Glomerular endothelial cell (primary cell): ENCODE measurements around the gene RIPPLY1. TPM values are rescaled to one million over a fixed set of nuclear protein-coding genes. Genes with fewer than 3 reads are reported as not detected.
"Not testable (repeated sequence)": the region's sequence is repeated elsewhere in the genome, so short reads cannot be mapped to it uniquely, and the experiment has no call there.

Experiments used
- DNase-seq: peaks from one replicate; pipeline ENCODE4 v3.0.0-alpha.2; 2011; ENCODE audit warnings: low read depth, low spot score; ENCODE audit errors: extremely low read depth
- total RNA-seq: library from RNA; depleted of rRNA; stranded (reverse); fragments of >200 nt; gene quantifications from 2 replicates; pipeline ENCODE4 v1.2.3, GENCODE V29; 2015

RIPPLY1 gene
- total RNA-seq, 1 donor from 2014 or later, result not detected

DNA sequence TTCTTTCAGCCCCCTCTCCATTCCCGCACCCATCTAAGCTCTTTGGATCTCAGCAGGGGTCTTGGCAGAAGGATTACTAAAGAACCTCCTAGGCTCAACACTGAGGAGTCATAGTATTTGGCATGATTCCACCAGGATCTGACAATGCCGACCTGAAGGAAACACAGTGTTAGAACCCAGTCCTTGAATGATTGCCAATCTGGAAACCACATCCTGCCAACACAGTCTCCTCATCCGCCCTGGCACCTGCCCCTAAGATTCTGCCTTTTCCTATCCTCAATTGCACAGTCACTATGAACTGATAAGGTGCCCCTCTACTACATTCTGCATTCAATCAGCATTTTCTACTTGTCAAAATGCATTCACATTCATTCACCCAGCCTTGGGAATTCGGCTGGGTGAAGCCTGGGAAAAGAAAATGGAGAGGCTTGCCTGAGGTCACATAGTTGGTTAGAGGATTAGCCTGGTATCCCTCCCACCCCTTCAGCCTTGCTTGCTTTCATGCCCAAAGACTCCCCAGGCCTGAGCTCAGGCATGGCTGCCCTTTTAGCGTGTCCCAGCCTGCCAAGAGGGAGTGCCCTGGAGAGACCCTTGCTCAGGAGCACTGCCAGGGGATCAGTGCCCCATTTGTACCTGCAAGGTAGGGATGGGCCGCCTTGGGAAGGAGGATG is 14.8 kb upstream of the RIPPLY1 start:
- DNase-seq, result peak; percentile 69

DNA sequence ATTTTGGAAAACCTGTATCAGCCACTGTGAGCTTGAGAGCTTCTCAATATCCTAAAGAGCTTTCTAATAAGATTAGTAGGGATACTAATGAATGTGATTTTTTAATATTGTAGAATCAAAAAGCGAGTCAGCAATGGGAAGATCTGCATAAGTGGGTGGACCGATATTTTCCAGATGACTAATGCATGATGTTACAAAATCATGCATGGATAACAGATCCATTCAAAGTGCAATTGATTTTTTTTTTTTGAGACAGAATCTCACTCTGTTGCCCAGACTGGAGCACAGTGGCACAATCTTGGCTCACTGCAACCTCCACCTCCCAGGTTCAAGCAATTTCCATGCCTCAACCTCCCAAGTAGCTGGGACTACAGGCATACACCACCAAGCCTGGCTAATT is 9.7 kb upstream of the RIPPLY1 start:
- no peak for DNase-seq

DNA sequence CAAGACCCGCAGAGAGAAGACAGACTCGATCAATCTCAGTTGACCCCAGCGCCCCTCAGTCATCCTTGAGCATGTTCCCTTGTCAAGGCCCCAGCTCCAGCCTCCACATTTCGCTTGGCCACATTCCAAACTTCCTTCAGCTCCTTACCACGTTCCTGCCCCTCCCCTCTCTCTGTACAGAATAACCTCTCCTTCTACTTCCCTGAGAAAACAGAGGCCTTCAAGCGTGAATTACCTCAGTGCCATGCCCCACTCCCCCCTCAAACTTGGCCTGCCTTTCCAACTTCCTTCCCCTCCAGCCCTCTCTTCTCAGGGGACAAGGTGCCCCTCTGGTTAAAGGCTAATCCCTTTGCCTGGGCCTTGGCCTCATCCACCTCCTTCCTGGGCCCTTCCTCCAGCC is 3.2 kb upstream of the RIPPLY1 start:
- no peak for DNase-seq

DNA sequence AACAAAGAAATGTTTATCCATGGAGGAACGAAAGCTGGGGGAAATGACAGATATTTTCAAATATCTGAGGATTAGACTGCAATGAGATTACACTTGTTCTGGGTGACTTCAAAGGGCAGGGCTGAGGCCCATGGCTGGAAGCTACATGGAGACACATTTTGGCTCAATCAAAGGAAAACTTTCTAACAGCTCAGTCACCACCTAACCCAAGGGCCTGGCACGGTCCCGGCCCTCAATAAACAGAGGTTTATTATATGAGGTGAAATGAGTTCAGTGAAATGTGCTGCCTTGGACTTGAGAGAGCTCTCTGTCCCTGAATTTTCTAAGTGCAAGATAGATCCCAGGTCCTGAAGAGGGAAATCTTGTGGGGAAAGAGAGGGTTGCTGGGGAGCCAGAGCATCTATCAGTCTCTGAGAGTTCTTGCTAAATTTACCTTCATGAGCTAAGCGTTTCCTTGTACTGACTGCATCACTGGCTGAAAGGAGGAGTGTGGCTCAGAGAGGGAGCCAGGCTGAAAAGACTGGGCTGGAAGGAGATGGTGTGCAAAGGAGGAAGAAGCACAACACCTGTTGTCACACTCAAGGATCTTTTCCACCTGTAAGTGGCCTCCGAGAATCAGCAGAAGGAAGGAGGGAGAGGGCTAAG is 2.0 kb upstream of the RIPPLY1 start:
- no peak for DNase-seq

DNA sequence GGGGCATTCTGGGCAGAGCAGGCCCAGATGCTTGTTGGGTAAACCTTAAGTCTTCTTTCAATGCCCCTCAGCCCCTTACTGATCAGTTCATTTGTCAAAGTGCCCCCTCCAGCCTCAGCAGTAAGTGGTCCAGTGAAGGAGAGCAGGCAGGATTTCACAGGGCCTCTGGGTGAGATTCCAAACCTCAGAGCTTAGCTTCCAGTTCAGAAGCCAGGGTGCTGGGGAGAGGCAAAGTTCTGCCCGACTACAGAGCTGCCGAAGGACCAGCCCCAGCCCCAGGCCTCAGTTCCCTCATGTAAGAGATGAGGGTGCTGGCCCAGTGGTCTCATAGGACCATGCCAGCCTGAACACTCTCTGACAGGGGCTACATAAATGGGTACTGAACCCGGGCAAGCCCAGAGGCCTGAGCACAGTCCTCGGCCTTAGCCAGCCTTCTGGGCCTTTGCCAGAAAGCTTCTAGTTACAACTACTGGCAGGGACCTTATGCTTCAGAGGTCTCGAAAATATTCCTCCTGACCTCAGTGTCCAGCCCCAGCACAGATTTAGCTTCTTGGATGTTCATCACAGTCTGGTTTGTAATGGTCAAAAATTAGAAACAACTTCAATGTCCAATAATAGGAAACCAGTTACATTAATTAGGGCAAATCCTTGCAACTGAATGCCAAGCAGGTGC is 851 bp upstream of the RIPPLY1 start:
- DNase-seq, result no peak

DNA sequence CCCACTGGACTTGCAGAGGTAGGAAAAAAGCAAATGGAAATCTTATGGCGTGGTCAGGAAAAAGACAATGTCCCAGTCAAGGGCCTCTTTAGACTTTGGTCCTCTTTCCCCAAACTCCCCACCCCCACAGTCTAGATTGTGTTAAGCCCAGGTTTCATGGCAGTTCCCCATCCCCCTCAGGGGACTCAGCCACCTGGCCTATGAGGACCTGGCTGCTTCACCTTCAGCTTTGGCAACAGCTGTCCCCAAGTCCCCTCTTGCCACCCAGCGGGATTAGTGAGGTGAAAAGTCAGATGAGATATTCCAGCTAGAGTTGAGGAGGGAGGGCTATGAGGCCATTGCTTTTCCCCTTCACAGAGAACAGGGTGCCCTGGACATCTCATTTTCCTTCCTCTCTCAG is 457 bp downstream of the RIPPLY1 start:
- no peak for DNase-seq

DNA sequence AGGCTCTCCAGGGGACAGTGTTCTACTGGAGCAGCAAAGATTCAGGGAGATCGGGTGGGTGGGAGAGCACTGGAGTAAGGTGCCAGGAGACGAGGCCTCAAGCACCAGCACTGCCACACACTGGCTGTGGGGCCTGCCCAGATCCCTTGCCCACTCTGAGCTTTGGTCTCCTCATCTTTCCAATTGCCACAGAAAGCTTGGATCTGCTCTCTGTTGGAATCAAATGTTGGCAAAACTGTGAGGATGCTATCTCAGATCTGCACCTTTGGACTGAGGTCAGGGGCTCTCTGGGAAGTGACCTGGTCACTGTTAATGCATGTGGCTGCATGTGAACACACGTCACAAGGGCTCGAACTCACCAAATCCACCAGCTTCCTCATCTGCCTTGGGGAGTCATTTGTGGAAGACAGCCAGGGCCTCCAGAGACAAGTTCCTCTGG is 1.3 kb downstream of the RIPPLY1 start:
- no peak for DNase-seq

DNA sequence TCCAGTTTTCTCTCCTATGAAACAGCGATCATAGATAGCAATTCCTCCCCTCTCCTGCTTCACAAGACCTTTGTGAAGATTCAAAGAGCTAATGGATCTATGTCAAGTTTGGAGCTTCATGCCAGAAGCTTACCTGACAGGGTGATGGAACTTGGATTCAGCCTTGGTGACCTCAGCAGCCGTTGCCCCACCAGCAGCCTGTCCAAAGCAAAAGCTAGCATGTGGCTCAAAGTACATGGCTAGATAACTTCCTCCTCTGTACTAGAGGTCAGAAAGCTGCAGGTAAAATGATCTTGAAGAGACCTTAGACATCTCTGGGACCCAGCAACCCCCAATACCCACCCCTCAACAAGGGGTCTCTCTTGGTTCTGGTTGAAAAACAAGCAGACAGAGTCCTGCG is 1.8 kb downstream of the RIPPLY1 start:
- DNase-seq, result no peak

DNA sequence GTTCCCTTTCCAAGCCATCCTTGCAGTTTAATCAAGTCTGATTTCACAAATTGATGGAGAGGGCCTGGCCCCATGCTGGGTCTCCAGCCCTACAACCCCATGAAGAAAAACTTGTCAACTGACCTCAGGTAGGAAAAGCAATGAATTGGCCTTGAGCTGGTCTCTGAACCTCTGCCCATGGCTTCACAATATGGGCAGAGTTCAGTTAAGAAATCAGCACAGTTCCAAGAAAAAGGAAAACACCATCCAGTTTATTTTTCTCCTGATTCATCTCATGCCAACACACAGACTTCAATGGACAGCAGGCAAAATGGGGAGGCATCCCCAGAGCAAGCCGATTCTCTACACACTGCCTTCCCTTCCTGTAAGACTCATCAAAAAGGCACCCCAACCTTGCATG is 3.3 kb downstream of the RIPPLY1 start:
- no peak for DNase-seq

DNA sequence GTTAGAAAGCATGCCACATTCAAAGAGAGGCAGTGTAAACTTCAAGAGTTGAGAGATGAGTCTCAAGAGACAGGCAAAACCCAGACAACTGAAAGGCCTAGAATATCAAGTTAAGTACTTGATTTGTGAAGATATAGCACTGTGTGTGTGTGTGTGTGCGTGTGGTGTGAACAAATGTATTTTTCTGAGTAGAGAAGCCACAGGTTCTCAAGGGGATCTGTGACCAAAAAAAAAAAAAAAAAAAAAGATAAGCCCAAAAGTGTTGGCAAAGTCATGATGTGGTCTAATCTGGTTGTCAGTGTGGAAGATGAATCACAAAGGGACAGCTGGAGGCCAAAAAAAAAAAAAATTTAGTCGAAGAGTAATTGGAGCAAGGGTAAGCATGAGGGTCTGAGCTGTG is 3.9 kb downstream of the RIPPLY1 start:
- DNase-seq, result no peak

DNA sequence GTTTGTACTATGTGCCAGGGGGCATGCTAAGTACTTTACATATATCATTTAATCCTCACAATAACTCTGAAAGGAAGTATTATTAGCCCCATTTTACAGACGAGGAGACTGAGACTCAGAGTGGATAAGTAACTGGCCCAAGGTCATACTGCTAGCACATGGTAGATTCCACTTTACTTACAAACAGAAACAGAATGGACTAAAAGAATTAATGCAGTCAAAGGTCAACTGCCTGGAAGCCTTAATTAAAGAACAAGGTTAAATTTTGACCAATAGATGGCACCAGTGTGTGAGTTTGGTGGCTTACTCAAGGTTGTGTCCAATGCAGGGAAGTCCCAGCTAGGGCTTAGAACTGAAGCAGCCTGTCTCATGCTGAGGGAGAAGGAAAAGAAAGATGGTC is 4.7 kb downstream of the RIPPLY1 start:
- no peak for DNase-seq

DNA sequence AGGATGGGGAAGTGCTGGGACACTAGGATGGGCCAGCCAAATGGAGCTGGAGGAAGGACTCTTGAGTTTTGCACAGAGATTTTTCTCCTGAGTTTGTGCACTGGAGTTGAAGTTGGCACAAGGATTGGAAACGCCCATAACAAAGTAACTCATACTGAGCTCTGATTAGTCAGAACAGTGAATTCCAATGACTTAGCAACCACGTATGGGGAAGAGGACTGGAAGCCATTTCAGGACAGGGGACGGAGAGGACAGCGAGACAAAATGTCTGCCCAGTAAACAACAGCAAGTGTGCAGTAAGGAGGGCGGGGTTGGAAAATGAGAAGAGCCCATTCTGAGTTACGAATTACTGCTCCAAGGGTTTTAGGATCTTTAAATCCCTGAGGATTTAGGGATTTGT is 5.9 kb downstream of the RIPPLY1 start:
- no peak for DNase-seq

DNA sequence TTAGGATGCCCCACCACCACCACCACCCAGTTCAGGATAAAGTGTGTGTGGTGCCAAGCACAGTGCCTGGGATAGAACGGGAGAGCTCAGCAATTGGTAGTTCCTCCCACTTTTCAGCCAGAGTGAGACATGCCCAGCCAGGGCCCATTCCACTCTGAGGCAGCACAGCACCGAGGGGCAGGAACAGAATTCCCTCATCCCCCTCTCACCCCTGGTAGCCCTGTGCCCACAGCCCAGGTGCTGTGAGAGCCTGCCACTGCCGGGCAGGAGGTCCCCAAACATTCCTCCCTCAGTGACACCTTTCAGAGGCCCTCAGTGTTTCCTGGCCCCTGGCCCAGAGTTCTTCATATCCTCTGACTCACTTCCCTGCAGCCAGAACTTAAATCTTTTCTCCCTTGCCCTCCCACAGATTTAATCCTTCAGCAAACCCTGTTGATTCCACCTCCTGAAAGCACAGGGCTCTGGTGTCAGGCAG is 8.1 kb downstream of the RIPPLY1 start:
- DNase-seq, result no peak

DNA sequence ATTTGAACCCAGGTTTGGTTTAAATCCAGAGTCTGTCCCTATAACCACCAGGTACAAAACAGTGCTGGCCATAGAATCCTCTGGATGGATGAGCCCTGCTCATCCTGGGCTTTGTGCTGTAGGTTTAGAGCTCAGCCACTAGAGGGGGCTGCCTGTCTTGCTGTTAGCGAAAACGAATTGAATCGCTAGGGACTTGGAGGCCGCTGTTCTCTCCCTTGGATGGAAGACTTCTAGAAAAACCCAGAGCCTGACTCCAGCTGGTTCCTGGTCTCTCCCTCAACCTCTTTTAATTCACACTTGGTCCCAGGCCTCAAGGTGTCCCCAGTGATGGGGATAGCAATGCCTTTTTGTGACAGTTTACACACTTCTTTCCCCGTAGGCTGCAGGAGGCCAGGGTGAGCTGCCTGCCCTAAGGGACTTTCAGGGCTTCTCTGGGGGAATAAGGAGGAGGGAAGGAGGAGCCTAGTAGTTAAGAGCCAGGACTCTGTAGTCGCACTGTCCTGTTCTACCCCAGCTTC is 8.7 kb downstream of the RIPPLY1 start:
- DNase-seq, result no peak

DNA sequence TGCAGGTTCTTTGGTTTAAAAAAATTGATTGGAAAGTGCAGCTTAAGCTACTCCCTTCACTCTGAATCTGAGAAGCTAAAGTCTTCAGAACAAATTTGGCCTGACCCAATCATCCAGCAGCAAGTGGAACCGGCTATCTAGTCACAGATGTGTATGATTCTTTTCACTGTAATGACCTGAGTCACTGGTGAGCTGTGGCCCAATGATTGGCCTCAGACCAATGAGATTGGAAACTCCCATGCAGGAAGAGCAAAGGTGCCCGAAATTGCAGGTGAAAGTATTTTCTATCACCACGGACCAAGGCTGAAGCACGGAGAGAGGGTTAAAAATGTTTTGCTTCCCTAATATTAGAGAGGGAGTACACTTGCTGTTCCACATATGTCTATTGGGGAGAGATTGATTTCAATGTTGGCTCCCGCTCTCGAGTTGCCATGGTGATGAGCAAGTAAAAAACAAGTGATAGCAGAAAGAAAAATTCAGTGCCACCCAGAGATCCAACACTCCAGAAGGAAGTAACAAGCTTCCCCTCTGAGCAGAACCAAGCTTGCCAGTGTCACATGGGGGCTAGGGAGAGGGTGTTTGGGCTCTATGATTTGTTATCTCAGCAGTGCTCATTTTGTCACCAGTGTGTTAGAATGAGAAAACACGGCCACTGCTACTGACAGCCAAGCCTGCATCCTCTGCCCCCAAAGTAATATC is 11.2 kb downstream of the RIPPLY1 start:
- no peak for DNase-seq

DNA sequence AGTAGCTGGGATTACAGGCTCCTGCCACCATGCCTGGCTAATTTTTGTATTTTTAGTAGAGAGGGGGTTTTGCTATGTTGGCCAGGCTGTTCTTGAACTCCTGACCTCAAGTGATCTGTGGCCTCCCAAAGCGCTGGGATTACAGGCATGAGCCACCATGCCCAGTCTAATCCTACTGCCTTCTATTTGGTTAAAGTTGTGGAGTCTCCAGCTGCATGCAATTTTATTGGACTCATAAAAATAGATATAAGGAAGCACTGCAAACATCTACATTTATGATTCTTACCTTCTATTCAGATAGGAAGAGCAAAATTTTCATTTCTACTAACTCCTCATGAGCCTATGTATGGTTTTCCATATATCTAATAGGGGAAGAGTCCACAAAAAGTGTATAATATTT is 13.7 kb downstream of the RIPPLY1 start:
- no peak for DNase-seq

DNA sequence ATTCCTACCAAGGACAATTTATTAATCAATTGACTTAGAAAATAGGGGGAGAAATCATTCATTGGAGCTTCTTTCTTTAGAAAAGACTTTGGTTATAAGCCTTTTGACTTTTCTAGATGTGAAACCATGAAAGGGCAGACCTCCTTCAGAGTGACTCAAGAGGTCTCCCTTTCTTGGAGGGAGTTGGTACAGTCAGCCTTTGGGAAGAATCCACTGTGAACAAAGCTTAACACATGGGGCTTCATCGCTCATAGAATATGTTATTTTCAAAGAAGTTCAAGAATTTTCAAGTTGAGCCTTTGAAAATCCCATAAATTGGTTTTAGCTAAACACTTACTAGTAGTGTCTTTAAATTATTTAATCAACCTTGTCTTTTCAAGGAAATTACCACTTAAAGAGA is 28.0 kb downstream of the RIPPLY1 start:
- no peak for DNase-seq

DNA sequence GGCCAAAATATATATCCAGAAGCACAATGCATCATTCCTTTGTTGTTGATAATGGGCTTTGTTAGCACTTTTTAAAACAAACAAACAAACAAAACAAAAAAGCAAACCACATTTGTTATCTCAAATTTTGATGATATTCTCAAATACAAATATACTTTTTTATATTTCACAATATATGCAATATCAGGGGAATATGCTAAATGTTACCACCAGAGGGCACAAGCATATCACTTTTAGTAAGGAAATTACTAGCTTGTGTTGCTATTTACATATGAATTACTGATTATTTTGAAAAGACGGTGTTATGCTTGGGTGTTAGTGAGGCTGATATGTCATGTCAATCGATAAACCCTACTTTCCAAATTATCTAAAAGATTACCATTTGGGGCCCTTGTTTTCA is 29.1 kb downstream of the RIPPLY1 start:
- DNase-seq, result no peak

DNA sequence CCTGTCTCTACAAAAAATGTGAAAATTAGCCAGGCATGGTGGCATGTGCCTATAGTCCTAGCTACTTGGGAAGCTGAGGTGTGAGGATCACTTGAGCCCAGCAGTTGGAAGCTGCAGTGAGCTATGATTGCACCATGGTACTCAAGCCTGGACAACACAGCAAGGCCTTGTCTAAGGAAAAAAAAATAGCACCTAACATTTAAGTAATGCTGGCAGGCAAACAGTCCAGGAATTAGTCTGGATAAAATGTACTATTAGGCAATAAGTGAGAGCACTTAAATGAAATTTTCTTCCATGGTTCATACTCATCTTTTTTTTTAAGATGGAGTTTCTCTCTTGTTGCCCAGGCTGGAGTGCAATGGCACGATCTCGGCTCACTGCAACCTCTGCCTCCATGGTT is 30.3 kb downstream of the RIPPLY1 start:
- DNase-seq, result not testable (repeated sequence)

DNA sequence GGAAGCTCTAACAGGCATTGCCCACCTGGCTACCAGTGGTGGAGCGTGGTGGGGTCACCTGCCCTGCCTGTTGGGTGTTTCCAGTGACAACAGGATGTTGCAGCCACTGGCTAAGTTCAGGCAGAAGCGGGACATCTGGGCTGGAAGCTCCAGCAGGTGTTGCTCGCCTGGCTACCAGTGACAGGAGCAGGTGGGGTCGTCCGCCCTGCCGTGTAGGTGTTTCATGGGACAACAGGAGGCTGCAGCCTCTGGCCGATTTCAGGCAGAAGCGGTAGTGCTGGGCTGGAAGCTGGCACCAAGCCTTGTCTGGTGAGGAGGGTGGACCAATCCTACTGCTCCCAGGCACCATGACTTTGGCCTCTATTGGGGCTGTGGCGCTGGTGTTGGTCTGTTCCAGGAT is 39.4 kb downstream of the RIPPLY1 start:
- no peak for DNase-seq

DNA sequence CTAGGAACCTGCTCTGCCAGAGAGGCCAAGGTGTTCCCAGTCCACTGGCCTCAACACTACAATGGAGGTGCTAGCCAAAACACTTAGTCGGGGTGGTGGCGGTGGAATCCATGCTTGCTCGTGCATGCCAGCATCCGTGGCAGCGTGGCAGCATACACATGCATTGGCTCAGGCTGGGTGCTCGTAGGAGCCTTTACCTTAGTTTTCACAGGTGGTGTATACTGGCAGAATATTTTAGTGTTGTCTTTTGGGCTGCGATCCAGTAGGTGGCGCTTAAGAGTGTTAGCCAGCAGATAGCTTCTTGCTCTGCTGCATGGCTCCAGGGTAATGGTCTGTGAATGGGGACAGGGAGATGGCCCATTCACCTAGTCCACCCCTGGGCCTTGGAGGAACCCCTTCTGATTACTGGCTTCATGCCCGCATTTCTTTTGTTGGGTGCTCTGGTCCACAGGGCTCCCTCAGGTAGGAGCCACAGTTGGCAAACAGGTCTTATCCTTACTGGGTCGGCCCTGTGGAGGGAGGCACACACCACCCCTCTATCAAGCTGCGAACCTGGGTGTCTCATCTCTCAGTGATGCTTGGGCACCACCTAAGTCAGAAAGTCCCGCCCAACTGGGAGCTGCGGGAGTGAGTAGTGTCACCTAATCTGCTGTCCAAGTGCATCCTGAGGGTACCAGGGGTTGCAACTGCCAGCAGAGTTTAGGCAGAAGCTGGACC is 40.0 kb downstream of the RIPPLY1 start:
- no peak for DNase-seq
